PC-3 (cell line): ENCODE measurements around the gene MAP2.

Experiments used
- CTCF ChIP-seq: fragments of 300-600 bp; sonication (generic); conservative IDR thresholded peaks from 2 replicates; pipeline ENCODE4 v1.5.1; 2017; ENCODE audit warnings: antibody characterized with exemption, low read depth, mild to moderate bottlenecking, low read length
- EZH2 ChIP-seq: fragments of 300-600 bp; sonication (generic); IDR thresholded peaks from one replicate; pipeline ENCODE4 v1.6.1; 2017; ENCODE audit warnings: antibody characterized with exemption, mild to moderate bottlenecking, low read length; ENCODE audit not compliant: unreplicated experiment

DNA sequence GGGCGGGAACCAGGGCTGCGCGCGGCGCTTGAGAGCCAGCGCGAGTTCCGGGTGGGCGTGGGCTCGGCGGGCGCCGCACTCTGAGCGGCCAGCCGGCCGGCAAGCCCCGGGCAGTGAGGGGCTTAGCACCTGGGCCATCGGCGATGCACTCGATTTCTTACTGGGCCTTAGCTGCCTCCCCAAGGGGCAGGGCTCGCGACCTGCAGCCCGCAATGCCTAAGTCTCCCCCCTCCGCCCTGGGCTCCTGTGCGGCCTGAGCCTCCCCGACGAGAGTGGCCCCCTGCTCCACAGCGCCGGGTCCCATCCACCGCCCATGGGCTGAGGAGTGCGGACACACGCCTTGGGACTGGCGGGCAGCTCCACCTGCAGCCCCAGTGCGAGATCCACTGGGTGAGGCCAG lies 36.5 kb upstream of the MAP2 start:
- no peak for TF ChIP-seq CTCF
- TF ChIP-seq EZH2: no peak
